Anterior cingulate cortex (tissue), 58 donors: ENCODE data around the gene EXOSC5.
A peak's percentile ranks its signal among the peaks of the same experiment; 100 is the strongest.
"Not testable (repeated sequence)": the region's sequence is repeated elsewhere in the genome, so short reads cannot be mapped to it uniquely, and the experiment has no call there.

Experiments
- DNase-seq, 58 donors: peaks; one replicate each; lab custom pipeline; 2025; lab: John Stamatoyannopoulos, UW

EXOSC5 gene

GRCh38 chr19:41408846-41409245, 11.7 kb upstream of the EXOSC5 start:
- not testable (repeated sequence) for DNase-seq

GRCh38 chr19:41408256-41408655, 11.1 kb upstream of the EXOSC5 start:
- DNase-seq: no peak

DNA sequence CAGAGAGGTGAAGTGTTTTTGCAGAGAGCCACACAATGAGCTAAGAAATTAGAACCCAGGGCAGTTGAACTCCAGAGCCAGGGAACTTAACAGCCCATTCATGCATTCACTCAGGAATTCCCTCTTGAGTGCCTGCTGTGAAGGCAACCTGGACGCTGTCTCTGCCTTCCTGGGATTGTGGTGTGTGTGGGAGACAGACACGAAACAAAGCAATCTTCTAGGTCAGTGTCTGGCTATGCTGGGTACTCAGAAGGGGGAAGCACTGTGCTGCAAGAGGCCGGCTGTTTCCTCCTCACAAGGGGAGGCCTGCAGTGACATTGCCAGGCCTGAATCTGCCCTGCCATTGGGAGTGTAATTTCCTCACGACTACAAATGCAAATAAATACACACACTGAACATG, 10.1 kb upstream of the EXOSC5 start:
- peak in 1 of 58 donors; percentile 3 for DNase-seq

GRCh38 chr19:41405776-41406175, 8.6 kb upstream of the EXOSC5 start:
- no peak for DNase-seq

DNA sequence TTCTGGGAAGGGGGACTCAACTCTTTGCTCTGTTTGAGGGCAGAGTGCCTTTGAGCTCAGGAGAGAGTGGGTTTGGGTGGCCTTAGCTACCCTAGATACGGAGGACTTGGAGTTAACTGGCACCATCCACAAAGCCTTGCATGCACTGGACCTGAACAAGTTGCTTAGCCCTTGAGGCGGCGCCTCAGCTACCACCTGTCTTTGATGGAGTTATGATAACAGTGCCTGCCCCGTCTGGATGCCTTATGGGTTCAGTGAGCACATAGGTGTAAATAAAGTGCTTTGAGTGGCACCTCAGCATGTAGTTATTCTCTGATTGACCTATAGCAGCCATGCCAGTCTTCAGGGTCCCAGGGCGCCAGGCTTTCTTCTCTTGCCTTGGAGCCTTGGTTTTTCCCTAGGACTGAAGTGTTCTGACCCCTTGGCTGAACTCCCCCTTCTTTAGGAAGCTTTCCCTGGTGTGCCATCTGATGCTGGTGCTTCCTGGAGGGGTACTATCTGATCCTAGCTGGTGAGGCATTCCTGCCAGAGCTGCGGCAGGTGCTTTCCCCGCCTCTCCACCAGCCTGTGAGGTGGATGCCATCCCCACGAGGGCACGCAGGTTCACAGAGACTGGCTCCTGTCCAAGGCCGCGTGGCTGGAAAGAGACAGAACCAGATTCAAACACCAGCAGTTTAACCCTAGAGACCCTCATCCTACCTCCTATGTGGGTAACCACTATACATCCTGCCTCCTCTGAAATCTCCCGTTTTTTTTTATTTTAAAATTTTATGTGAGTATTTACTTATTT, 6.2 kb upstream of the EXOSC5 start:
- DNase-seq: no peak

GRCh38 chr19:41402010-41402409, 4.9 kb upstream of the EXOSC5 start:
- DNase-seq: no peak

- DNase-seq: no peak
Observed at GRCh38 chr19:41401483-41401882, 4.3 kb upstream of the EXOSC5 start.

GRCh38 chr19:41399525-41399924, 2.4 kb upstream of the EXOSC5 start:
- no peak for DNase-seq

- DNase-seq: no peak
Observed at GRCh38 chr19:41399091-41399490, 1.9 kb upstream of the EXOSC5 start.

DNA sequence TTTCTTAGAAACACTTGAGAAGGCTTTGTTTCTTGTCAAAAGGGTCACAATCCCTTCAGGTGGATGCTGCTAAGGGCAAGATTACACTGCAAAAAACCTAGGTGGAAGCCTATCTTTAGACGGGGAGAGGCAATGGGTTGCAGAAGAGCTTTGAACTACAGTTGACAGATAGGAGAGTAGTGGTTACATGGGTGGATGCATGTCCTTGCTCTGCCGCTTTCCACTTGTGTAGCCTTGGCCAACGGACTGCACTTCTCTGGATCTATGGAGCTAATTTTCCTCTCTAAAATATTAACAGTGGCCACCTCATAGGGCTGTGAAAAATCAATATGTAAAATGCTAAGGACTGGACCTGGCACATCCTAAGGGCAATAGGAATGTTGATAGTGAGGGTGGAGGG, 1.4 kb upstream of the EXOSC5 start:
- DNase-seq: no peak

DNA sequence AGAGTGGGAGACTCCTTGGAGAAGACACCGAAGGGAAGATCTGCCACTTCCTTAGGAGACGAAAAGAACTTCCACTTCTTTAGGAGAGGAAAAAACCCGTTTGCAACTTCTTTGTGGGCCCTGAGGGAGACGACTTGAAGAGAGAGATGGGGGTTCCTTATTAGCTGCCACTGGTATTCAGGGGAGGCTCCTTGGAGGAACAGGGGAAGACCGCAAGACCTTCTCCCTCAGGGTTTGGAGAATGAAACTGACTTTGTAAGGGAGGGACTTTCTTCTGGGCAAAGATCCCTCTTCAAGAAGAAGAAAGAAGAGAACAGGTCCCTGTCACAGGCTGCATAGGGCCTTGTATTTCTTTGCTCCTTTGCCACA, 875 bp upstream of the EXOSC5 start:
- DNase-seq: no peak

- no peak for DNase-seq
Observed at GRCh38 chr19:41395355-41395754, 1.8 kb downstream of the EXOSC5 start.

- DNase-seq: no peak
Observed at GRCh38 chr19:41392775-41393174, 4.4 kb downstream of the EXOSC5 start.

DNA sequence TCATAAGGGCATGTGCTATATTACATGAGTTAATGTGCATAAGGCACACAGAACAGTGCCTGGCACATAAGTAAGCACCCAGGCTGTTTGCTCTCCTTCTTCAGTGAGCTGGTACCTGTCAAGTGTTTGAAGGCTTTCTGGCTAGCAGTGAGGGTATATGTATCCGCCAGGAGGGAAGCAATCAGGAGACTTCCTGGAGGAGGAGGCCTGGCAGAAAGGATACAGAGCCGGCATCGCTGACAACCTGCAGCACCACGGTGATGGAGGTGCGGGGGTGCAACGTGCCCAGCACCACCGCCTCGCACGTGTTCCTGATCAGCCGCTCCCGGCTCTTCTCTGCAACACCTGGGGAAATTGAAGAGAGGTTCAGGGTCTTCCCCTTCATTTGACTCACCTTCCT, 5.5 kb downstream of the EXOSC5 start:
- DNase-seq: no peak

GRCh38 chr19:41386442-41386841, 10.7 kb downstream of the EXOSC5 start:
- DNase-seq: no peak

DNA sequence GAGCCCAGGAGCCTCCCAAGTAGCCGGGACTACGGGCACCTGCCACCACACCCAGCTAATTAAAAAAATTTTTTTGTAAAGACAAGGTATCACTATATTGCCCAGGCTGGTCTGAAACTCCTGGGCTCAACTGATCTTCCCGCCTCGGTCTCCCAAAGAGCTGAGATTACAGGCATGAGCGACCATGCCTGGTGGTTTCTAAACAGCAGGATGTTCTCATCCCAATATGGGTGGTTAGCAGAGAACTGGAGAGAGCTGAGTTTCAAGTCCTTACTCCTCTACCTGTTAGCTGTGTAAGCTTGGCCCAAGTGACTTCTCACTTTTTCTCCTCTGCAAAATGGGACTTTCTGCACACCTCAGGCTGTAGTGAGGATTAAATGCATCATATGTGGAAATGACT, 12.8 kb downstream of the EXOSC5 start:
- no peak for DNase-seq

DNA sequence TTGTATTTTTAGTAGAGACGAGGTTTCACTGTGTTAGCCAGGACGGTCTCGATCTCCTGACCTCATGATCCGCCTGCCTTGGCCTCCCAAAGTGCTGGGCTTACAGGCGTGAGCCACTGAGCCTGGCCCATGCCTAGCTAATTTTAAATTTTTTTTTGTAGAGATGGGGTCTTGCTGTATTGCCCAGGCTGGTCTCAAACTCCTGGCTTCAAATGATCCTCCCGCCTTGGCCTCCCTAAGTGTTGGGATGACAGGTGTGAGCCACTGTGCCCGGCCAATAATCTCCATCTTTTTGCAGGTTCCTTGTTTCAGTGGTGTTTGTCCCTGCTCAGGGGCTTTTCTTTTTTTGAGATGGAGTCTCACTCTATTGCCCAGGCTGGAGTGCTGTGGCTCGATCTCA, 15.6 kb downstream of the EXOSC5 start:
- not testable (repeated sequence) for DNase-seq

DNA sequence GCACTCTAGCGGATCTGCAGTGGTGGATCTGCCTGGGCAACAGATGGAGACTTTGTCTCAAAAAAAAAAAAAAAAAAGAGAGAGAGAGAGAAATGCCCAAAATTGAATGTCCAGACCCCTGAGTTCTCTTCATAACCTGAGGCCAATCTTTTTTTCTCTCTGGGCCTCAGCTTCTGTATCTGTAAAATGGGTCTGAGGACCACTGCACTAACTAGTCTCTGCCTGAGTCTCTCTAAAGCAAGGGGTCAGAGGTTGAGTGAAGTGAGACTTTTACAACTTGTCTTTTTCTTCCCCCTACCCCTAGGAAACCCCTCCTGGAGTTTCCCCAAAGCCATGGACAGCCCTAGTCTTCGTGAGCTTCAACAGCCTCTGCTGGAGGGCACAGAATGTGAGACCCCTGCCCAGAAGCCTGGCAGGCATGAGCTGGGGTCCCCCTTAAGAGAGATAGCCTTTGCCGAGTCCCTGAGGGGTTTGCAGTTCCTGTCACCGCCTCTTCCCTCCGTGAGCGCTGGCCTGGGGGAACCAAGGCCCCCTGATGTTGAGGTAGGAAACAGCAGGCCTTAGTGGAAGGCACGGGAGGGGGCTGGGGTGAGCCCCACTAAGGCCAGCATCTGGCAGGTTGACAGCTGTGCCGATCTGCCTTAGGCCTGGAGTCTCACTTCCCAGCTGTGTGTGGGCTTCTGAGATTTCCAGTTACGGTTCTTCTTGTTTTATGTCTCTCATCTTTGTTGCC, 19.0 kb downstream of the EXOSC5 start:
- no peak for DNase-seq

DNA sequence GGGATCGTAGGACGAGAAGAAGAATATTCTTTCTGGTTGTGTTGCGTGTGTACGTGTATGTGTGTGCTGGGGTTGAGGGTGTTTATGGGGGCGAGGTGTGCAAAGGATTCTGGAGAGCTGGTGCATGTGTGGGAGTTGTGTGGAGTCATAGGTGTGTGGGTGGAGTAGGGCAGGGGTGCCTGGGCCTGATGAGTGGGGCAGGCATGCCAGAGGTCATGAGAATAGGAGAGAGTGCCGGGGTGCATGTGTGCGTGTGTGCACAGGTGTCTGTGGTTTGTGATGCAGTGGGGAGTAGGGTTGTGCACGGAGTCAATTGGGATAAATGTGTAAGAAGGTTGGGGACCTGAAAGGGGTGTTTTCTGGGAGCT, 20.2 kb downstream of the EXOSC5 start:
- no peak for DNase-seq

DNA sequence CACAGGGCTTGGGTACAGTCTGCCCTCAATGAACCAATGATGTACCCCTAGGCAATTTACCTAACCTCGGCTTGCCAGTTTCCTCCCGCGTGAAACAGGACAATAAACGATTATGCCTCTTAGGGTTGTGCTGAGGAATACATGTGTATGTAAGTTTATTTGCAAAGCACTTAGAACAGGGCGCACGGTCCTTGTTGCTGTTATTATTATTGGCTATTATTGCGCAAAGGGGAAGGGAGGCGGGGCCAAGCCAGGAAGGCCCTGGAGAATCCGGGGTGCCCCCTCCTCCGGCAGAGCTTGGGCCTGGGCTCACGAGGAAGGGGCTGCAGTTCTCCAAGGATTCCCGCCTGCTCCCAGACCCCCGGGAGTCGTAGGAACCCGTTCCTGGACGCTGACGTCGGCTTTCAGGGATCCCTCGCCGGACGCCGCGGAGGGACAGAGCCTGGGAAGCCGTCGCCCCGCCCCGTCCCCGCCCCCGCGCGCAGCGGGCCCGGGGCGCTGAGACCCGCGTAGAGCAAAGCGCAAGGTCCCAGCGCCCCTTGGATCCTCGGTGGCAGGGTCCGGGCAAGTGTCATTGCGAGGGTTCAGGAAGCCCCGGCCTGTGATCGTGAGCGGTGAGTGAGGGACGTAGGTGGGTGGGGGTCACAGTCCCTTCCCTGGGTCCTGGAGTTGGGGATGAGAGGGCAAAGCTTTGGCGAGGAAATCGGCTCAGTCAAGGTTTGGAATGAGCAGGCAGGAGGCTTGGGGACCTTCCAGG, 20.7 kb downstream of the EXOSC5 start, which contains the start of gene TMEM91:
TSS of gene TMEM91 (plus strand) at position 293 of the 757 bp plus-strand sequence. CDS start 1,777 bp downstream, outside the sequence.
- DNase-seq: peak in 3 of 58 donors; percentile 5 to 15 (median 10)

DNA sequence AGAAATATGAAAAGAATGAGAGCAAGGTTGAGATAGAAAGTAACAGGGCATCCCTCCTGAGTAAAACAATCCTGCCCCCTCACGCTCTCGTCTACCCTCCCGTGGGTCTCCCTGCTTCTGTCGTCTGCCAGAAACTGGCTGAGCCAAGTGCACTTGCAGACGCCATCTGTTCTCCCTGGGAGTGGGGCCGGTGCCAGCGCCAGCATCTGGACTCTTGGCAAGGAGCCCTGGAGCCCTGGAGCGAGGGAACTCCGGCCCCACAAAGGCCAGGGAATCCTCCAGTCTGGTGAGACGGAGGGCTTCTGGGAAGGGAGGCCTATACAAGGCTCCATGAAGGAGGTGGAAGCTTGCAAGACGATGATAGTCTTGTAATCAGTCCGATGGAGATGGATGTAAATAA, 23.2 kb downstream of the EXOSC5 start:
- peak in 54 of 58 donors; percentile 8 to 82 (median 63) for DNase-seq
